NOMO-1 (cell line): ENCODE results near the gene RFT1.

Experiments
- DNase-seq, 2 experiments: peaks; one replicate each; lab custom pipeline; 2025; ENCODE audit not compliant: unreplicated experiment in 2 of 2; lab: John Stamatoyannopoulos, UW

The RFT1 gene

GRCh38 chr3:53129344-53129743 lies 891 bp downstream of the RFT1 start:
- DNase-seq = no peak

DNA sequence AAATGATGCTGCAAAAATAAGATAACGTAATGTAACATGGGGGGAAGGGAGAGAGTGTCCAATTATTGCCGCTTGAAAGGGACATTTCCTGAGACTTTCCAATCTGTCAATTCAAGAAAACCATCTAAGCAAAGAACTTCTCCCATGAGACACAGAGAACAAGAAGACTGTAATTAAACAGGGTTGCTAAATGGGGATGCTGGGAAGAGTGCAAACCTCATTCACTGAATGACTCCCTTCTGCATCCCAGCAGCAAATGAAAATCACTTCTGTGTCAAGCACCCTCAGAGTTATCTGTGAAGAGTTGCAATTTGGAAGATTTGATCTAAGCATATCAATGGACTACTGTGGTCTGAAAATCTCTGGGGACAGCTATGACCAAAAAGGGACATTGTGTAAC lies 3.6 kb downstream of the RFT1 start:
- DNase-seq = no peak

GRCh38 chr3:53123953-53124352 lies 6.3 kb downstream of the RFT1 start:
- no peak for DNase-seq

DNA sequence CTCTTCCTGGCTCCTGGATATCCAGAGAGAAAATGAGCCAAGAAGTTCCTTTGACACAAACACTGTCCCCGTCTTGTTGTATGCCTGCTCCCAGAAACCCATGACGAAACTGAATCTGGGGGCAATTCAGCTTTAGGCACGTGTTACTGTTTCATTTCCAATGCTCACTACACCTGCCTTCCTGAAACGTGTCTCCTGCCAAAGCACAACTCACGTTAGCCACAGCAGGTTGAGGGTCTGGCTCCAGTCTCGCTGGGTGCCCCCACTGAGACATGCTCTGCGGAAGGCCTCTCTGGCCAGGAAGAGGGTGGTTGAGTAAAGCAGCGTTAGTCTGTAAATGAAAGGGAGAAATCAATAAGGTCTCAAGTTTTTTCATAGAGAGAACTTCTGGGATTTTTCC lies 6.7 kb downstream of the RFT1 start:
- no peak for DNase-seq

GRCh38 chr3:53122933-53123305 lies 7.3 kb downstream of the RFT1 start:
- DNase-seq = peak; percentile 52 to 80

- no peak for DNase-seq
Measured at GRCh38 chr3:53122255-53122932, 7.8 kb downstream of the RFT1 start.

- DNase-seq = no peak
Measured at GRCh38 chr3:53120336-53120735, 9.9 kb downstream of the RFT1 start.

GRCh38 chr3:53116956-53117355 lies 13.3 kb downstream of the RFT1 start:
- DNase-seq = no peak

DNA sequence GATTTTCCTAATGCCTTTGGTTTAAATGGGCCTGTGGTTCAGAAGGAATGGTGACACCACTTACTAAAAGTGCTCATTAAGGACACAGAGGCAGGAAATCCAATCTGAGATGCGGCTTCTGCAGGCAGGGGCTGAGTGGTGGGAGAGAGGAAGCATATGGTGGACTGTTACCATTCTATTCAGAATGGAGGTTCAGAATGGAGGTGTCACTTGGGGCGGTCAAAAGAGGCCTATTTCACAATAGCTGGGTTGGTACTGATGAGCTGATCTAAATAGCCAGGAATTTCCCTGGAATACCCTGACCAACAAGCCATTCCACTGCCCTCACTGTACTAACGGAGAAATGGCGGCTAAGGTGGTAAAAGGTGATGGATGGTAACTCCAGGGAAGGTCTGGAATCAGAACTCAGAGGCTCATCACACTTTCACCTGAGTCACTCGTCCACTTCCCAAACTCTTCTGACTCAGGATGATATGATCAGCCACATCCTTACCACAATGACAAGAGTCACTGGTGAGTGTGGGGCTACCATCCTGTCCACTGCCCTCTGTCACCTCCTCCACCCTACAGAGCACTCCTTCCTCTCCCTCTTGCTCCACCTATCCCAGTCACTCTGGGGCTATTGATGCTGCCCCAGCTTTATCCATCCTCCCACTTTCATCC lies 15.7 kb downstream of the RFT1 start:
- no peak for DNase-seq

DNA sequence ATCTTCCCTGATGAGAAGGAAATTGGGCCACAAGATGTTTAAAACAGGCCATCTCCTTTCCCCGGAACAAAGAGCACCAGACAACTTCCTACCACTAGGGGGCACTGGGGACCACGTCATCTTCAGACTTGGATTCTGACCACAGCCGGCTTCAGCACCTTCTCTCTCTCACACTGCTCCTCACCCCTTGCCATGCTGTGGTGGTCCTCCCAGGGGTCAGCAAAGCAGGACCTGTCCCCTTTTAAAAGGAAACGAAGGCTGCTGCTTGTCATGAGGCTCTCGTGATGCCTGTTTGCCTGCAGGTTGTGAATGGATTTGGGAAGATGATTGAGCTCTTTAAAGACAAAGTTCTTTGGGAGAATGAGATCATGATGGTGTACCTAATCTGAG lies 16.2 kb downstream of the RFT1 start:
- peak; percentile 56 to 79 for DNase-seq

GRCh38 chr3:53113293-53114010 lies 16.8 kb downstream of the RFT1 start:
- no peak for DNase-seq

GRCh38 chr3:53111822-53112221 lies 18.4 kb downstream of the RFT1 start:
- DNase-seq = no peak

GRCh38 chr3:53109891-53110771 lies 20.1 kb downstream of the RFT1 start:
- DNase-seq = peak; percentile 80 to 92

DNA sequence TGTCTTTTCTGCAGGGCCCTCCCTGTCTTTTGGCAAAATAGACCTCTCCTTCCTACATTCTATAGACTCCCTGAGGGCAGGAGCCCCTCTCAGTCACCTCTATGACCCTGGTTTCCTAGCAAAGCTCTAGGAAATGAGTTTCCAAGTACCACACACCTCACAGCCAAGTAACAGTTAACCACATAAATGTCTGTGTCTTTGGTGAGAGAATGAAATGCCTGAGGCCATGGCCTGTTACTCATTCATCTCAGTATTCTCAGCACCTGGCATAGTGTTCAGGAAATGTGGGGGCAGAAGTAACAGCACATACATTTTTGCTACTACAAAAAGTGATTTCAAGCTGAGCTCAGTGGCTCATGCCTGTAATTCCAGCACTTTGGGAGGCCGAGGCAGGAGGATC lies 21.0 kb downstream of the RFT1 start:
- no peak for DNase-seq

DNA sequence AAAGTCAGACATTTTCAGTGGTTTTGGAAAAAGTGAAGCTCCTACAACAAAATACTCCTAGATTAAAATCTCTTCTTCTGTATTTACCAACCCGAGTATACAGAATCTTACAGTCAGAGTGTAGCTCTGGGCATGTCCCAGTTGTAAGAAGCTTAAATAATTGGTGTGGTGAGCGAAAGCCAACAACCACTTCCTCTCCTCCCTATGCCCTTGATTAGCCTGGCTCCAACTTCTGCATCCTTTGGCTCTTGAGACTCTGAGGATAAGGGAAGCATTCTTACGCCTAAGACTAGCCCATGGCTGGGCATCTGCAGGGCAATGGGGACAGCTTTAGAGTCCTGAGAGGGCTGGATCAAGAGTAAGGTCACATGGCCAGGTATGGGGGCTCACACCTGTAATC lies 25.5 kb downstream of the RFT1 start:
- peak; percentile 91 to 92 for DNase-seq

DNA sequence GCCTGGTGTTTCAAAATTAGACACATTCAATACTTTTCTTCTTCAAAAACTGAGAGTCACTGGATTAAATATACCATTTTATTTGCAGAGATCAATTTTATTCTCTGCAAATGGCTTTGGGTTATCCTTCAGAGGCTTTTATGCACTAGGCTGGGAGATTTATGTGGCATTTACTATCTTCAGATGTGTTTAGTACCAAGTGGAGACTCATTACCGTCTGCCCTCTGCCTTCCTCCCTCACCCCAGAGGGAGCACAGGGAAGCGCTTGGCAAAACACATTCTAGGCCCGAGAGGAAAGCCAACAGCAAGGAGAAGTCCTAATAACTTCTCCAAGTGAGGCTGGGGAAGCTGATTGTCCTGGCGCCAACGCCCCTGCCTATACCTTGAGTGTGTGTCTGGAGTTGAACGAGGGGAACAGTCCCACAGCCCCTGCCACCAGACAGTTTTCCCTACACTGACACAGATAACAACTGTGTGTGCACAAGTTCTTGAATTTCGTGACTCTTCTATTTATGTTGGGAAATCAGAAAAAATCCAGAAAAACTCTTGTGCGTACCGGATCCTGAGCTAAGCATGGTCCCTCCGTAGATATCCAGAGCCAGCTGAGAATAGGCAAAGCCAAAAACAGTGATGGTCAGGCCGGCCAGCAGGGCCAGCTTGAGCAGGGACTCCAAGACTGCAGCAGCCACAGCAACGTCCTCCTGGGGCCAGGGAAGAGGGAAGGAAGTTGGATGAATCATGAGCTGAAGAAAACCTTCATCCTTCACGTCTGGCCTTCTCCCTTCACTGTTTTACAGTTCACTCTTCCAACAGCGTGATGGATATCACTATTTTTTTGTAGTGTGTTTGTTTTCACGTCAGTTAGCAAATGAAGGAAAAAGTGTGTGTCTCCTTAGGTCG lies 26.6 kb downstream of the RFT1 start:
- peak in 1 of 2 experiments; percentile 13 for DNase-seq

- DNase-seq = peak; percentile 88 to 94
Measured at GRCh38 chr3:53102601-53103147, 27.6 kb downstream of the RFT1 start.

DNA sequence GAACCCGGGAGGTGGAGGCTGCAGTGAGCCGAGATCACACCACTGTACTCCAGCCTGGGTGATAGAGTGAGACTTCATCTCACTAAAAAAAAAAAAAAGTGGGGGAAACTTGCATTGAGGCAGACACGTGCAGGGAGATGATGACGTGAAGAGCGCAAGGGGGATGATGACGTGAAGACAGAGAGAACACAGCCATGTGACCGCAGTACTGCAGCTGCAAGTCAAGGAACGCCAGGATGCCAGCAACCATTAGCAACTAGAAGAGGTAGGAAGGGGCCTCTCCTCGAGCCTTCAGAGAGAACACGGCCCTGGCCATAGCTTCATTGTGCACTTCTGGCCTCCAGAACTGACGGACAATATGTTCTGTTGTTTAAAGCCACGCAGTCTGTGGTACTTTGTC lies 28.3 kb downstream of the RFT1 start:
- DNase-seq = no peak

GRCh38 chr3:53100818-53101466 lies 29.3 kb downstream of the RFT1 start:
- DNase-seq = no peak
